HCT116 (cell line): ENCODE measurements around the gene AGAP1. TPM values are rescaled to one million over a fixed set of nuclear protein-coding genes. Genes with fewer than 3 reads are reported as not detected.

Experiments used
- ATAC-seq: fragments of 200-7000 bp; cut with Tn5 transposase; 2 replicates; pipeline ENCODE4 v1.9.1; 2020; ENCODE audit warnings: mild to moderate bottlenecking, moderate library complexity
- BruUV-seq: library from RNA; stranded (reverse); fragments of 400-500 nt; replicated peaks from 2 replicates; lab custom pipeline; 2021; lab: Mats Ljungman, UMichigan
- CTCF ChIA-PET: fragments of 300-600 bp; sonication (Branson Sonifier 250); formaldehyde crosslinking; loops from one replicate; lab custom pipeline; 2021; ENCODE audit warnings: antibody characterized with exemption; lab: Charles Lee
- POLR2A ChIA-PET: fragments of 300-600, 350-600 bp; sonication (Branson Sonifier 250); formaldehyde crosslinking; loops from one replicate; lab custom pipeline; 2021; ENCODE audit warnings: antibody characterized with exemption; lab: Charles Lee
- RAD21 ChIA-PET, 2 experiments: fragments of 300-600 bp; sonication (Branson Sonifier 250); formaldehyde crosslinking; loops; one replicate each; lab custom pipeline; 2023; ENCODE audit warnings: low total read pairs in 2 of 2; ENCODE audit not compliant: uncharacterized antibody in 2 of 2, unreplicated experiment in 2 of 2, low non-redundant PET in 1 of 2; lab: Charles Lee
- DNase-seq: peaks from one replicate; pipeline ENCODE4 v3.0.0-alpha.2; 2010; ENCODE audit warnings: low read depth, low spot score
- H2AFZ ChIP-seq: fragments of 200-600 bp; shearing (Covaris generic), sonication (generic); 2 replicates; pipeline ENCODE4 v1.6.1; 2017; ENCODE audit warnings: low read depth, mixed run types, mixed read lengths, antibody characterized with exemption, low read length; ENCODE audit not compliant: poor library complexity, severe bottlenecking
- H3K27ac ChIP-seq: 2 replicates; pipeline ENCODE4 v1.5.1; 2012; ENCODE audit warnings: low read depth, low read length
- H3K27me3 ChIP-seq: fragments of 200-600 bp; sonication (generic); 2 replicates; pipeline ENCODE4 v1.6.1; 2016; ENCODE audit warnings: mixed run types, low read length, mixed read lengths; ENCODE audit not compliant: insufficient read depth
- H3K36me3 ChIP-seq, 2 experiments: fragments of 200-500 bp in 1 of 2; fragments of 200-600 bp in 1 of 2; sonication (Bioruptor generic) in 1 of 2; sonication (generic) in 1 of 2; 2 replicates each; pipeline versions ENCODE4 v1.5.1 to v1.6.1; 2014 to 2016; ENCODE audit warnings: low read length in 2 of 2, inconsistent platforms in 1 of 2, mixed read lengths in 1 of 2, mixed run types in 1 of 2; ENCODE audit not compliant: insufficient read depth in 2 of 2, control insufficient read depth in 1 of 2
- H3K4me1 ChIP-seq, 2 experiments: fragments of 200-600 bp in 1 of 2; sonication (generic) in 1 of 2; 2 replicates each; pipeline versions ENCODE4 v1.5.1 to v1.6.1; 2012 to 2017; ENCODE audit warnings: low read length in 2 of 2, inconsistent platforms in 1 of 2, mild to moderate bottlenecking in 1 of 2, mixed read lengths in 1 of 2, mixed run types in 1 of 2, moderate library complexity in 1 of 2; ENCODE audit not compliant: insufficient read depth in 2 of 2, control insufficient read depth in 1 of 2
- H3K4me2 ChIP-seq: fragments of 200-600 bp; sonication (generic); 2 replicates; pipeline ENCODE4 v1.6.1; 2017; ENCODE audit warnings: mixed run types, low read length, mixed read lengths
- H3K4me3 ChIP-seq, 2 experiments: fragments of 200-600 bp in 1 of 2; sonication (generic) in 1 of 2; replicated peaks in 1 of 2; 2 replicates each; pipeline ENCODE4 v1.5.1; 2011 to 2016; ENCODE audit warnings: low read length in 2 of 2, control low read depth in 1 of 2, low read depth in 1 of 2, mild to moderate bottlenecking in 1 of 2, mixed read lengths in 1 of 2, mixed run types in 1 of 2
- H3K79me2 ChIP-seq: fragments of 200-600 bp; sonication (generic); 2 replicates; pipeline ENCODE4 v1.6.1; 2017; ENCODE audit warnings: mild to moderate bottlenecking, mixed run types, low read length, moderate library complexity, mixed read lengths; ENCODE audit not compliant: insufficient read depth
- H3K9ac ChIP-seq: fragments of 200-600 bp; sonication (generic); 2 replicates; pipeline ENCODE4 v1.6.1; 2016; ENCODE audit warnings: low read length, mixed read lengths
- H3K9me2 ChIP-seq: fragments of 200-600 bp; sonication (generic), shearing (Covaris generic); 2 replicates; pipeline ENCODE4 v1.6.1; 2017; ENCODE audit warnings: mixed run types, mild to moderate bottlenecking, moderate library complexity; ENCODE audit not compliant: insufficient read depth
- H3K9me3 ChIP-seq, 2 experiments: fragments of 200-500 bp in 1 of 2; fragments of 200-600 bp in 1 of 2; sonication (Bioruptor generic) in 1 of 2; sonication (generic) in 1 of 2; 2 replicates each; pipeline ENCODE4 v1.6.1; 2014 to 2017; ENCODE audit warnings: low read length in 2 of 2, mixed read lengths in 2 of 2, inconsistent platforms in 1 of 2, low read depth in 1 of 2, mild to moderate bottlenecking in 1 of 2, mixed run types in 1 of 2, moderate library complexity in 1 of 2; ENCODE audit not compliant: control insufficient read depth in 1 of 2, insufficient read depth in 1 of 2
- H4K20me1 ChIP-seq: fragments of 200-600 bp; sonication (generic), shearing (Covaris generic); 2 replicates; pipeline ENCODE4 v1.6.1; 2017; ENCODE audit warnings: mixed run types, mild to moderate bottlenecking, moderate library complexity; ENCODE audit not compliant: insufficient read depth
- CEBPB ChIP-seq: IDR thresholded peaks from 2 replicates; pipeline ENCODE4 v1.6.1; 2012; ENCODE audit warnings: low read depth
- JUND ChIP-seq: IDR thresholded peaks from 2 replicates; pipeline ENCODE4 v1.6.1; 2012
- POLR2A ChIP-seq: IDR thresholded peaks from 2 replicates; pipeline ENCODE4 v1.7.0; 2011; ENCODE audit warnings: borderline replicate concordance; ENCODE audit not compliant: insufficient read depth, insufficient read length; ENCODE audit errors: extremely low read depth
- RAD21 ChIP-seq: IDR thresholded peaks from 2 replicates; pipeline ENCODE4 v1.6.1; 2012; ENCODE audit warnings: low read depth, mild to moderate bottlenecking
- TCF7L2 ChIP-seq: IDR thresholded peaks from 2 replicates; pipeline ENCODE4 v1.7.0; 2011; ENCODE audit warnings: borderline replicate concordance, inconsistent platforms; ENCODE audit not compliant: insufficient read depth, insufficient read length; ENCODE audit errors: extremely low read depth
- YY1 ChIP-seq: IDR thresholded peaks from 2 replicates; pipeline ENCODE4 v1.6.1; 2011; ENCODE audit warnings: low read length, low read depth, moderate library complexity, mild to moderate bottlenecking; ENCODE audit not compliant: insufficient replicate concordance; ENCODE audit errors: extremely low read depth
- ZNF274 ChIP-seq: fragments of 200-500 bp; sonication (Bioruptor generic); IDR thresholded peaks from 2 replicates; pipeline ENCODE4 v1.6.1; 2014; ENCODE audit warnings: mild to moderate bottlenecking, low read depth, low read length, inconsistent platforms
- intact Hi-C: fragments of 100-400 bp; cut with micrococcal nuclease; formaldehyde crosslinking; loops from 2 replicates; pipeline ENCODE4 v1.10.0; 2022
- total RNA-seq: library from RNA; stranded (reverse); gene quantifications from one replicate; pipeline ENCODE4 v1.2.1, GENCODE V29; 2021; ENCODE audit not compliant: unreplicated experiment

Gene AGAP1
- total RNA-seq, 1 experiment from 2014 or later = 43.8 TPM

DNA sequence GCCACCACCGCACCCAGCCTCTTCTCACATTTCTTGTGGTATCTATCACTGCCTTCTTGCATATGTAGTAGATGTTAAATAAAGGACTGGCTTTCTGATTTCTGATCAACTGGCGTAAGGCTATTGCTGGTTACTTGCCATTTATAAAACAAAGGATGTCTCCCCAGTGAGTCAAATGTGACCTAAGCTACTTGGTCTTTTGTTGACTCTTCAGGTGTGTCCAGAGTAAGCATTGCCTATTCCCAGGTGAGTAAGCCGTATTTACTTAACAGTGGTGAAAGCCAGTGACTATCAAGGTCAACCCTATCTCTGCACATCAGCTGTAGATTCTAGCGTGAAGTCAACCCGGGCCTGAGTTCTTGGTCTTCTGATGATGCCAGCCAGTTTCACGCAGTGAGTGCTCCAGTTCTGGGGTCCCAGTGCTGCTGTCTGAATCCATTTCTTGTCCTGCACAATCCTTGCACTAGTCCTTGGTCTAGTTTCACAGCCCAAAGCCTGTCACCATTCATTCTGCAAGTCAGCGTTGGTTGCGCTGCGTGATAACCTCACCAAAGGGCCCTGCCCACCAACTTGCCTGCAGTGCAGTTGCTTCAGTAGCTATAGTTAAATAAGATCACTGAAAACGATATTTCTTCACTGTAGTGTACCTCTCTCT lies 554.2 kb downstream of the AGAP1 start:
- H3K27me3 ChIP-seq = no peaks in the 10 kb centered on the region
- H3K79me2 ChIP-seq = no peaks in the 10 kb centered on the region
- no peak overlapping the region for H3K4me2 ChIP-seq
- no peak for ATAC-seq
- no peak for TF ChIP-seq TCF7L2
- no peak for TF ChIP-seq JUND
- TF ChIP-seq ZNF274 = no peak
- TF ChIP-seq POLR2A = no peak
- TF ChIP-seq, all 23 proteins: peak for 0
- Histone ChIP-seq H3K9me3 (no peaks in the 10 kb centered on the region), H2AFZ (no peak overlapping the region), H3K9me2 (no peaks in the 10 kb centered on the region), H4K20me1 (no peaks in the 10 kb centered on the region), H3K27ac (no peak overlapping the region), H3K9ac (no peak overlapping the region), H3K4me3 (no peak overlapping the region), H3K4me1 (peaks cover 0 to 3% of the 10 kb centered on the region in 2 experiments; a peak in 1 of 4 replicates), H3K36me3 (peaks cover 0 to 2% of the 10 kb centered on the region in 2 experiments; a peak in 1 of 4 replicates)
- ChIA-PET RAD21 (no interaction called here), CTCF (no interaction called here), POLR2A (no interaction called here)
- intact Hi-C loops = no loop called here
- DNase-seq = no peak
- BruUV-seq = no TSS peak

DNA sequence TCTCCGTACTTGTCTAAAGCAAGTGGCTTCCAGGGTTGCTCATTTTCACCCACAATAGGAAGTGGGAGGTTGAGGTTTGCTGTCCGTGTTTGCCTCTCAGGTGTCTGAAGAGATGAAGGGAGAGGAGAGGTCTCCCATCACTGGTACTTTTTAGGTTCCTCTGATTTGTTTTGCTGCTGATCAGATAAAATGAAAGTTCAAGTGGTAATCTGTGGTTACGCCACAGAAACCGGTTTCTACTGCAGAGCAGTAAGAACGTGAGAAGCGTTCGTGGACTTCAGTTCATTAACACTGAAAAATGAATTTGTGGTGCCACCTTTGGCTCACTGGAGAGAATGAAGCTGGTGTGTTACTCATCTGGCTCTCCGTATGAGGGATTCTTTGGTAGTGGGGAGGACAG lies 556.1 kb downstream of the AGAP1 start:
- ChIA-PET CTCF (interaction anchor here (1.0 kb wide), 1 partner anchor 284 kb away, joined by 3 read pairs; no protein-coding TSS in a partner anchor), RAD21 (no interaction called here), POLR2A (no interaction called here)
- H3K4me1 ChIP-seq = peaks cover 0 to 3% of the 10 kb centered on the region in 2 experiments; a peak in 1 of 4 replicates
- no peaks in the 10 kb centered on the region for H4K20me1 ChIP-seq
- no peak overlapping the region for H3K9ac ChIP-seq
- H3K4me3 ChIP-seq = no peak overlapping the region
- TF ChIP-seq YY1 (no peak), CEBPB (no peak), ZNF274 (no peak), JUND (no peak), RAD21 (no peak)
- H2AFZ ChIP-seq = no peak overlapping the region
- BruUV-seq = no TSS peak
- no peaks in the 10 kb centered on the region for H3K79me2 ChIP-seq
- DNase-seq = no peak
- intact Hi-C loops = no loop called here
- no peak for ATAC-seq
- H3K9me3 ChIP-seq = no peaks in the 10 kb centered on the region
- no peak overlapping the region for H3K4me2 ChIP-seq
- no peaks in the 10 kb centered on the region for H3K9me2 ChIP-seq
- no peak overlapping the region for H3K27ac ChIP-seq
- H3K36me3 ChIP-seq = peaks cover 0 to 2% of the 10 kb centered on the region in 2 experiments; a peak in 1 of 4 replicates
- H3K27me3 ChIP-seq = no peaks in the 10 kb centered on the region
